KOPT-K1 (cell line): ENCODE measurements around the gene SUPT5H.
A peak's percentile ranks its signal among the peaks of the same experiment; 100 is the strongest.
"Not testable (repeated sequence)": the region's sequence is repeated elsewhere in the genome, so short reads cannot be mapped to it uniquely, and the experiment has no call there.

ENCODE experiments used
- H3K27ac ChIP-seq: fragments of 200-600 bp; sonication (generic); 2 replicates; pipeline ENCODE4 v1.5.1; 2016; ENCODE audit warnings: antibody characterized with exemption, mild to moderate bottlenecking, low read depth, low read length; ENCODE audit not compliant: poor library complexity, severe bottlenecking
- H3K36me3 ChIP-seq: fragments of 200-600 bp; sonication (generic); 2 replicates; pipeline ENCODE4 v1.5.1; 2017; ENCODE audit warnings: antibody characterized with exemption, mild to moderate bottlenecking, low read length, moderate library complexity; ENCODE audit not compliant: insufficient read depth
- H3K9me3 ChIP-seq: fragments of 200-600 bp; sonication (generic); 2 replicates; pipeline ENCODE4 v1.5.1; 2017; ENCODE audit warnings: antibody characterized with exemption, low read length, mild to moderate bottlenecking; ENCODE audit not compliant: insufficient read depth, poor library complexity, severe bottlenecking

The SUPT5H gene

GRCh38 chr19:39430675-39431593 lies 14.4 kb upstream of the SUPT5H start:
- H3K36me3 ChIP-seq = peaks cover 43% of the 10 kb centered on the region
- no peak overlapping the region for H3K27ac ChIP-seq
- no peaks in the 10 kb centered on the region for H3K9me3 ChIP-seq

GRCh38 chr19:39432677-39433025 lies 12.7 kb upstream of the SUPT5H start:
- no peak overlapping the region for H3K27ac ChIP-seq
- H3K36me3 ChIP-seq = peaks cover 42% of the 10 kb centered on the region
- H3K9me3 ChIP-seq = no peaks in the 10 kb centered on the region

GRCh38 chr19:39433480-39434079 lies 11.8 kb upstream of the SUPT5H start:
- H3K36me3 ChIP-seq = peaks cover 42% of the 10 kb centered on the region
- peak overlapping the region; percentile 90 for H3K27ac ChIP-seq
- no peaks in the 10 kb centered on the region for H3K9me3 ChIP-seq

- Histone ChIP-seq H3K9me3 (no peaks in the 10 kb centered on the region), H3K27ac (peak overlapping the region; percentile 90), H3K36me3 (peaks cover 42% of the 10 kb centered on the region)
Observed at GRCh38 chr19:39434123-39435076, 11.0 kb upstream of the SUPT5H start.

GRCh38 chr19:39435499-39436349 lies 9.7 kb upstream of the SUPT5H start, which contains the start of gene RPS16:
Gene RPS16 (minus strand): TSS chr19:39435949. CDS start chr19:39435895, 54 bp downstream.
- H3K9me3 ChIP-seq = no peaks in the 10 kb centered on the region

GRCh38 chr19:39436350-39436716 lies 9.0 kb upstream of the SUPT5H start:
- no peaks in the 10 kb centered on the region for H3K9me3 ChIP-seq
- H3K27ac ChIP-seq = peak overlapping the region; percentile 90
- peaks cover 34% of the 10 kb centered on the region for H3K36me3 ChIP-seq

More at GRCh38 chr19:39435499-39436349, 9.7 kb upstream of the SUPT5H start, which contains the start of gene RPS16:
- peak within 1 kb of the TSS; percentile 90 for H3K27ac ChIP-seq
- H3K36me3 ChIP-seq = peaks cover 40% of the 10 kb centered on the region

- H3K36me3 ChIP-seq = peaks cover 16% of the 10 kb centered on the region
- no peaks in the 10 kb centered on the region for H3K9me3 ChIP-seq
- no peak overlapping the region for H3K27ac ChIP-seq
Observed at GRCh38 chr19:39438270-39438934, 7.0 kb upstream of the SUPT5H start.

- Histone ChIP-seq H3K27ac (peak overlapping the region; percentile 84), H3K36me3 (peaks cover 23% of the 10 kb centered on the region), H3K9me3 (no peaks in the 10 kb centered on the region)
Observed at GRCh38 chr19:39444598-39445195, 685 bp upstream of the SUPT5H start.

GRCh38 chr19:39446365-39447084 lies 1.1 kb downstream of the SUPT5H start:
- Histone ChIP-seq H3K9me3 (no peaks in the 10 kb centered on the region), H3K27ac (peak overlapping the region; percentile 84), H3K36me3 (peaks cover 28% of the 10 kb centered on the region)

GRCh38 chr19:39448271-39448670 lies 2.9 kb downstream of the SUPT5H start:
- Histone ChIP-seq H3K27ac (no peak overlapping the region), H3K9me3 (no peaks in the 10 kb centered on the region), H3K36me3 (peaks cover 45% of the 10 kb centered on the region)

- Histone ChIP-seq H3K9me3 (no peaks in the 10 kb centered on the region), H3K36me3 (peaks cover 55% of the 10 kb centered on the region), H3K27ac (no peak overlapping the region)
Observed at GRCh38 chr19:39449116-39449797, 3.9 kb downstream of the SUPT5H start.

GRCh38 chr19:39451257-39451656 lies 5.9 kb downstream of the SUPT5H start:
- not testable (repeated sequence) for H3K27ac ChIP-seq, H3K9me3 ChIP-seq
- H3K36me3 ChIP-seq = peaks cover 70% of the 10 kb centered on the region
